Neural progenitor cell (in vitro differentiated cells): Measurements from ENCODE around the gene ODC1.

Experiments used
- CTCF ChIP-seq: fragments of 200-600 bp; sonication (generic); IDR thresholded peaks from 2 replicates; pipeline ENCODE4 v1.5.1; 2017; ENCODE audit warnings: antibody characterized with exemption, mild to moderate bottlenecking
- EZH2 ChIP-seq: fragments of 200-600 bp; sonication (generic); IDR thresholded peaks from 2 replicates; pipeline ENCODE4 v1.6.1; 2017; ENCODE audit warnings: antibody characterized with exemption, mild to moderate bottlenecking, moderate library complexity
- EZH2phosphoT487 ChIP-seq: fragments of 200-600 bp; sonication (generic); IDR thresholded peaks from 2 replicates; pipeline ENCODE4 v1.6.1; 2017; ENCODE audit warnings: antibody characterized with exemption

GRCh38 chr2:10465910-10466309 lies 17.8 kb upstream of the ODC1 start:
- TF ChIP-seq CTCF (no peak), EZH2 (no peak), EZH2phosphoT487 (no peak)
